Neural cell (in vitro differentiated cells): ENCODE data around the gene AMFR. TPM values are rescaled to one million over a fixed set of nuclear protein-coding genes. Genes with fewer than 3 reads are reported as not detected.

ENCODE experiments used
- H2AFZ ChIP-seq: fragments of 200-600, 300-800 bp; sonication (generic), shearing (Covaris generic); 2 replicates; pipeline ENCODE4 v1.6.0; 2014; ENCODE audit warnings: low read depth, mild to moderate bottlenecking, antibody characterized with exemption, low read length, moderate library complexity
- H3F3A ChIP-seq: fragments of 200-600 bp; shearing (Covaris generic); 2 replicates; pipeline ENCODE4 v1.6.1; 2016; ENCODE audit warnings: mild to moderate bottlenecking, moderate library complexity, mixed read lengths, antibody characterized with exemption, low read length; ENCODE audit not compliant: insufficient read depth, poor library complexity, severe bottlenecking
- H3K27ac ChIP-seq: fragments of 200-600, 300-800 bp; sonication (generic), shearing (Covaris generic); 2 replicates; pipeline ENCODE4 v1.5.1; 2014; ENCODE audit warnings: mild to moderate bottlenecking, low read length, moderate library complexity
- H3K27me3 ChIP-seq: fragments of 300-800, 200-600 bp; sonication (generic), shearing (Covaris generic); 2 replicates; pipeline ENCODE4 v1.6.0; 2014; ENCODE audit warnings: mild to moderate bottlenecking, low read depth, low read length, moderate library complexity; ENCODE audit not compliant: insufficient read depth
- H3K36me3 ChIP-seq: fragments of 300-800, 200-600 bp; sonication (generic), shearing (Covaris generic); 2 replicates; pipeline ENCODE4 v1.5.1; 2014; ENCODE audit warnings: mild to moderate bottlenecking, antibody characterized with exemption, low read length, moderate library complexity; ENCODE audit not compliant: insufficient read depth
- H3K4me2 ChIP-seq: fragments of 300-800, 200-600 bp; sonication (generic), shearing (Covaris generic); 2 replicates; pipeline ENCODE4 v1.6.0; 2014; ENCODE audit warnings: mild to moderate bottlenecking, low read length
- H3K4me3 ChIP-seq: fragments of 300-800, 200-600 bp; sonication (generic), shearing (Covaris generic); 2 replicates; pipeline ENCODE4 v1.5.1; 2014; ENCODE audit warnings: mild to moderate bottlenecking, low read length, moderate library complexity
- H3K79me2 ChIP-seq: fragments of 200-600 bp; shearing (Covaris generic); replicated peaks from 2 replicates; pipeline ENCODE4 v1.6.0; 2014; ENCODE audit warnings: mild to moderate bottlenecking, low read length, moderate library complexity; ENCODE audit not compliant: insufficient read depth
- H3K9ac ChIP-seq: fragments of 300-800, 200-600 bp; sonication (generic), shearing (Covaris generic); 2 replicates; pipeline ENCODE4 v1.6.1; 2016; ENCODE audit warnings: mild to moderate bottlenecking, low read length, mixed read lengths
- H3K9me2 ChIP-seq: fragments of 200-600 bp; shearing (Covaris generic); 2 replicates; pipeline ENCODE4 v1.6.1; 2016; ENCODE audit warnings: mild to moderate bottlenecking, low read length, mixed read lengths; ENCODE audit not compliant: insufficient read depth
- H3K9me3 ChIP-seq: fragments of 200-600, 300-800 bp; sonication (generic), shearing (Covaris generic); 2 replicates; pipeline ENCODE4 v1.6.1; 2016; ENCODE audit warnings: mild to moderate bottlenecking, mixed run types, low read length, moderate library complexity, mixed read lengths
- H4K20me1 ChIP-seq: fragments of 200-600 bp; shearing (Covaris generic); 2 replicates; pipeline ENCODE4 v1.6.1; 2016; ENCODE audit warnings: mild to moderate bottlenecking, mixed run types; ENCODE audit not compliant: insufficient read depth
- CTCF ChIP-seq: fragments of 450-650 bp; IDR thresholded peaks from 2 replicates; pipeline ENCODE4 v1.5.1; 2014; ENCODE audit warnings: antibody characterized with exemption, mild to moderate bottlenecking, moderate library complexity; ENCODE audit not compliant: poor library complexity, severe bottlenecking
- EP300 ChIP-seq: fragments of 450-650 bp; conservative IDR thresholded peaks from 2 replicates; pipeline ENCODE4 v1.6.1; 2014; ENCODE audit warnings: antibody characterized with exemption, mild to moderate bottlenecking, moderate library complexity; ENCODE audit not compliant: poor library complexity, severe bottlenecking
- EZH2 ChIP-seq: fragments of 200-600, 300-800 bp; shearing (Covaris generic), sonication (generic); IDR thresholded peaks from 2 replicates; pipeline ENCODE4 v1.6.1; 2014; ENCODE audit warnings: antibody characterized with exemption, low read length, borderline replicate concordance, mild to moderate bottlenecking; ENCODE audit not compliant: insufficient read depth, poor library complexity, severe bottlenecking
- MXI1 ChIP-seq: fragments of 450-650 bp; conservative IDR thresholded peaks from 2 replicates; pipeline ENCODE4 v1.6.1; 2014; ENCODE audit warnings: antibody characterized with exemption, mild to moderate bottlenecking; ENCODE audit not compliant: poor library complexity, severe bottlenecking
- POLR2AphosphoS5 ChIP-seq: IDR thresholded peaks from 2 replicates; pipeline ENCODE4 v1.6.1; 2012
- RAD21 ChIP-seq: fragments of 450-650 bp; conservative IDR thresholded peaks from 2 replicates; pipeline ENCODE4 v1.6.1; 2014; ENCODE audit warnings: antibody characterized with exemption, mild to moderate bottlenecking, moderate library complexity
- SMC3 ChIP-seq: fragments of 450-650 bp; conservative IDR thresholded peaks from 2 replicates; pipeline ENCODE4 v1.6.1; 2014; ENCODE audit warnings: antibody characterized with exemption, mild to moderate bottlenecking, moderate library complexity; ENCODE audit not compliant: poor library complexity
- TAF1 ChIP-seq: IDR thresholded peaks from 2 replicates; pipeline ENCODE4 v1.6.1; 2012; ENCODE audit warnings: low read depth
- polyA plus RNA-seq: library from polyadenylated mRNA; depleted of rRNA; stranded (reverse); fragments of >200 nt; gene quantifications from 2 replicates; pipeline ENCODE4 v1.2.3, GENCODE V29; 2014
- TF ChIP-seq, protein P1 (sequence below): IDR thresholded peaks from 2 replicates; pipeline ENCODE4 v1.6.1; 2012; ENCODE audit warnings: borderline replicate concordance

Gene AMFR
- polyA plus RNA-seq, 1 donor from 2014 or later, result 101 TPM

- H3K4me3 ChIP-seq, result no peak overlapping the region
- H2AFZ ChIP-seq, result no peak overlapping the region
- H3K9me3 ChIP-seq, result no peaks in the 10 kb centered on the region
- no peaks in the 10 kb centered on the region for H3K27me3 ChIP-seq
- H3K9me2 ChIP-seq, result no peaks in the 10 kb centered on the region
- H3K36me3 ChIP-seq, result peaks cover 7% of the 10 kb centered on the region
- H3K27ac ChIP-seq, result no peak overlapping the region
- no peaks in the 10 kb centered on the region for H4K20me1 ChIP-seq
- no peaks in the 10 kb centered on the region for H3K79me2 ChIP-seq
- TF ChIP-seq MXI1 (no peak), RAD21 (no peak)
- H3K9ac ChIP-seq, result no peak overlapping the region
- H3F3A ChIP-seq, result no peaks in the 10 kb centered on the region
- no peak overlapping the region for H3K4me2 ChIP-seq
Measured at GRCh38 chr16:56369202-56369601, 56.1 kb downstream of the AMFR start.

- H3K79me2 ChIP-seq, result no peaks in the 10 kb centered on the region
- no peak overlapping the region for H3K4me2 ChIP-seq
- H3K9me2 ChIP-seq, result no peaks in the 10 kb centered on the region
- TF ChIP-seq SMC3, result no peak
- TF ChIP-seq POLR2AphosphoS5, result no peak
- H3K9me3 ChIP-seq, result no peaks in the 10 kb centered on the region
- H4K20me1 ChIP-seq, result no peaks in the 10 kb centered on the region
- H3K9ac ChIP-seq, result no peak overlapping the region
- H3K27ac ChIP-seq, result no peak overlapping the region
- H2AFZ ChIP-seq, result no peak overlapping the region
- H3F3A ChIP-seq, result no peaks in the 10 kb centered on the region
- H3K36me3 ChIP-seq, result peaks cover 7% of the 10 kb centered on the region
- no peaks in the 10 kb centered on the region for H3K27me3 ChIP-seq
- no peak overlapping the region for H3K4me3 ChIP-seq
Measured at GRCh38 chr16:56368545-56368944, 56.8 kb downstream of the AMFR start.

GRCh38 chr16:56367764-56368163 lies 57.6 kb downstream of the AMFR start:
- Histone ChIP-seq H3K36me3 (peaks cover 7% of the 10 kb centered on the region), H3K27ac (no peak overlapping the region), H3F3A (no peaks in the 10 kb centered on the region), H3K79me2 (no peaks in the 10 kb centered on the region), H2AFZ (no peak overlapping the region), H4K20me1 (no peaks in the 10 kb centered on the region), H3K27me3 (no peaks in the 10 kb centered on the region), H3K4me3 (no peak overlapping the region), H3K4me2 (no peak overlapping the region), H3K9ac (no peak overlapping the region), H3K9me2 (no peaks in the 10 kb centered on the region), H3K9me3 (no peaks in the 10 kb centered on the region)
- TF ChIP-seq EZH2, result no peak
- TF ChIP-seq, protein P1, sequence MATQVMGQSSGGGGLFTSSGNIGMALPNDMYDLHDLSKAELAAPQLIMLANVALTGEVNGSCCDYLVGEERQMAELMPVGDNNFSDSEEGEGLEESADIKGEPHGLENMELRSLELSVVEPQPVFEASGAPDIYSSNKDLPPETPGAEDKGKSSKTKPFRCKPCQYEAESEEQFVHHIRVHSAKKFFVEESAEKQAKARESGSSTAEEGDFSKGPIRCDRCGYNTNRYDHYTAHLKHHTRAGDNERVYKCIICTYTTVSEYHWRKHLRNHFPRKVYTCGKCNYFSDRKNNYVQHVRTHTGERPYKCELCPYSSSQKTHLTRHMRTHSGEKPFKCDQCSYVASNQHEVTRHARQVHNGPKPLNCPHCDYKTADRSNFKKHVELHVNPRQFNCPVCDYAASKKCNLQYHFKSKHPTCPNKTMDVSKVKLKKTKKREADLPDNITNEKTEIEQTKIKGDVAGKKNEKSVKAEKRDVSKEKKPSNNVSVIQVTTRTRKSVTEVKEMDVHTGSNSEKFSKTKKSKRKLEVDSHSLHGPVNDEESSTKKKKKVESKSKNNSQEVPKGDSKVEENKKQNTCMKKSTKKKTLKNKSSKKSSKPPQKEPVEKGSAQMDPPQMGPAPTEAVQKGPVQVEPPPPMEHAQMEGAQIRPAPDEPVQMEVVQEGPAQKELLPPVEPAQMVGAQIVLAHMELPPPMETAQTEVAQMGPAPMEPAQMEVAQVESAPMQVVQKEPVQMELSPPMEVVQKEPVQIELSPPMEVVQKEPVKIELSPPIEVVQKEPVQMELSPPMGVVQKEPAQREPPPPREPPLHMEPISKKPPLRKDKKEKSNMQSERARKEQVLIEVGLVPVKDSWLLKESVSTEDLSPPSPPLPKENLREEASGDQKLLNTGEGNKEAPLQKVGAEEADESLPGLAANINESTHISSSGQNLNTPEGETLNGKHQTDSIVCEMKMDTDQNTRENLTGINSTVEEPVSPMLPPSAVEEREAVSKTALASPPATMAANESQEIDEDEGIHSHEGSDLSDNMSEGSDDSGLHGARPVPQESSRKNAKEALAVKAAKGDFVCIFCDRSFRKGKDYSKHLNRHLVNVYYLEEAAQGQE, result no peak
- TF ChIP-seq RAD21, result no peak
- TF ChIP-seq SMC3, result no peak
- TF ChIP-seq POLR2AphosphoS5, result no peak
- TF ChIP-seq EP300, result no peak
- TF ChIP-seq MXI1, result no peak
- TF ChIP-seq TAF1, result no peak
- no peak for TF ChIP-seq CTCF
